Measurements from ENCODE around the gene SLC6A20. TPM values are rescaled to one million over a fixed set of nuclear protein-coding genes. Genes with fewer than 3 reads are reported as not detected.

Gene SLC6A20
- total RNA-seq, 1 donor, result not detected

DNA sequence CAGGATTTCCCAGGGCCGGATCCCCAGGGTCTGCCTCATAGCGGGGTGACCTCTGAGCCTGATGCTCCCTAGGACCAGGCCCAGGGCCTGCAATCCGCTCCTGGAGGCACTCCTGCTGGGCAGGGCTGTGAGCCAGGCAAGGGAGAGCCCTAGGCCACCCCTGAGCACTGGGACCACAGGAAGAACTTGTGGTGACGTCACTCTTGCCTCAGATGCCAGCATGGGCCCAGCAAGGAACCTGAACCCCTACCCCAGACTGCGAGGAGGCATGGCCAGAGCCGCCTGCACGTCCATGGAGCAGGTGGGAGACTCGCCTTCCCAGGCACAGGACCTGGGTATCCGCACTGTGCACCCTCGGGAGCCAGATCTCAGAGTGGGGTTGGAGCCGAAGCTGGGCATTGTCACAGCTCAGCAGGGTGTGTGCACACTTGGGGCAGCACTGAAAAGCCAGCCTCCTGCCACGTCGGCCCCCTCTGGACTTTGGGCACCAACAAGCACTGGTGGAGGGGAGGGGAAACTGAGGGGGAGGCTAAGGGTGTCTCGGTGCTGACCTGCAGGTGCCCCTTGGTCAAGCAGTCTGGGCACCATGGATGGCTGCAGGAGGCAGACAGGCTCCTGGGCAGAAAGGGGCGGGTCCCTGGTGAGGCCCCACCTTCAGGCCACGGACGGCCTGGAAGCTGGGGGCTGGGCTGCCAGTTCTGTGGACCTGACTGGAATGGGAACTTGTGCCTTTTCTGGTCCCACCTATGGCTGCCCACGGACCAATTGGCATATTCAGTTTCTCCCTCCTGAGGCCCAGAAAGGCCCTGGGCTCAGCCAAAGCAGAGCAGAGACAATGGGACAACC lies 49.3 kb downstream of the SLC6A20 start:
- H3K4me3 ChIP-seq (ENCODE audit: low read depth, low read length), result no peak overlapping the region
- no peak for DNase-seq (ENCODE audit: low read depth)
- TF ChIP-seq, protein P1, sequence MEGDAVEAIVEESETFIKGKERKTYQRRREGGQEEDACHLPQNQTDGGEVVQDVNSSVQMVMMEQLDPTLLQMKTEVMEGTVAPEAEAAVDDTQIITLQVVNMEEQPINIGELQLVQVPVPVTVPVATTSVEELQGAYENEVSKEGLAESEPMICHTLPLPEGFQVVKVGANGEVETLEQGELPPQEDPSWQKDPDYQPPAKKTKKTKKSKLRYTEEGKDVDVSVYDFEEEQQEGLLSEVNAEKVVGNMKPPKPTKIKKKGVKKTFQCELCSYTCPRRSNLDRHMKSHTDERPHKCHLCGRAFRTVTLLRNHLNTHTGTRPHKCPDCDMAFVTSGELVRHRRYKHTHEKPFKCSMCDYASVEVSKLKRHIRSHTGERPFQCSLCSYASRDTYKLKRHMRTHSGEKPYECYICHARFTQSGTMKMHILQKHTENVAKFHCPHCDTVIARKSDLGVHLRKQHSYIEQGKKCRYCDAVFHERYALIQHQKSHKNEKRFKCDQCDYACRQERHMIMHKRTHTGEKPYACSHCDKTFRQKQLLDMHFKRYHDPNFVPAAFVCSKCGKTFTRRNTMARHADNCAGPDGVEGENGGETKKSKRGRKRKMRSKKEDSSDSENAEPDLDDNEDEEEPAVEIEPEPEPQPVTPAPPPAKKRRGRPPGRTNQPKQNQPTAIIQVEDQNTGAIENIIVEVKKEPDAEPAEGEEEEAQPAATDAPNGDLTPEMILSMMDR (IDR thresholded peaks at IDR 0.05; ENCODE audit: insufficient read depth, low read depth, low read length), result no peak

DNA sequence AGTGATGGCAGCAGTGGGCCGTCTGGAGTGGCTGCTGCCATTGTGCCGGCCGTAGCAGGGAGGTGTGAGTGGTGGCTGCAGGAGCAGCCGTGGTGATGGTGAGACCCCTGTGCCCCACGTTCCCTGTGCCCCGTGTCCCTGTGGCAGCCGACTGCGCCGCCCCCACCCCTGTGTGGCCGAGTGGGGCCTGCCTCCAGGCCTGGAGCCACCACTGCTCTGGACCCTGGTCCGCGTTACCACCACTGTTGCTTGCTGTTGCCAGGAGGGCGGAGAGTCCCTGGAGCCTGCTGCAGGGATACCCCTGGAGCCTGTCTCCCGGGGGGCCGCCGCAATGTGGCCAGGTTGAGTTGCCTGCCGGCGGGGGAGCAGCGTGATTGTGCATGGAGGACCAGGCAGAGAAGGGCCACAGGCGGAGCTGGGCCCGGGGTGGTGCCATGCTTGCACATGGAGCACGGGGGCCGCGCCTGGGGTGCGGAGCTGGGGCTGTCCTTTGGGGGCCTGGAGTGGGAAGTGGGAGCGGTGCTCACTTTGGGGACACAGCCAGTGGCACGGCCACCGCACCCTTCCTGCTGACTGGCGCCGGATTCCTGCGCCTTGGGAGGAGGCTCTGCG lies 50.1 kb downstream of the SLC6A20 start:
- TF ChIP-seq, protein P1 (IDR thresholded peaks at IDR 0.05; ENCODE audit: insufficient read depth, low read depth, low read length), result no peak
- no peak overlapping the region for H3K4me3 ChIP-seq (ENCODE audit: low read depth, low read length)
- no peak for DNase-seq (ENCODE audit: low read depth)

DNA sequence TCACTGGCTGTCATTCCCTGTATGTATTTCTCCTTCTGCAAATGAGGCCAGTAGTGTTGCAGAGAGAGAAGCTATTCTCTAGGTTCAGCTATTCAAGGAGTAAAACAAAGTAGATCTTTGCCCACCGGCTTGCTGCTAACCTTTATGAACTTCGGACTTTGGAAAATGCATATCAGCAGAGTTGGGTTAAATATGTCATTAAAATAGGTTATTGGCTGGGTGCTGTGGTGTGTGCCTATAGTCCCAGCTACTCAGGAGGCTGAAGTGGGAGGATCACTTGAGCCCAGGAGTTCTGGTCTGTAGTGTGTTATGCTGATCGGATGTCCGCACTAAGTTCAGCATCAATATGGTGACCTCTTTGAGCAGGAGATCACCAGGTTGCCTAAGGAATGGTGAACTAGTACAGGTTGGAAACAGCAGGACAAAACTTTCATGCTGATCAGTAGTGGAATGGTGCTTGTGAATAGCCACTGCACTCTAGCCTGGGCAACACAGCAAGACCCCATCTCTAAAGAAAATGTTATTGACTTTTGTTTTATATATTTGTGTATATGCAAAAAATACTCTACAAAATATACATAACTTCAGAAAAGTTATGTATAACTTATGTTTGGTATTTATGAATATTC lies 53.8 kb downstream of the SLC6A20 start:
- no peak overlapping the region for H3K4me3 ChIP-seq (ENCODE audit: low read depth, low read length)
- no peak for DNase-seq (ENCODE audit: low read depth)
- TF ChIP-seq, protein P1 (IDR thresholded peaks at IDR 0.05; ENCODE audit: insufficient read depth, low read depth, low read length), result no peak

DNA sequence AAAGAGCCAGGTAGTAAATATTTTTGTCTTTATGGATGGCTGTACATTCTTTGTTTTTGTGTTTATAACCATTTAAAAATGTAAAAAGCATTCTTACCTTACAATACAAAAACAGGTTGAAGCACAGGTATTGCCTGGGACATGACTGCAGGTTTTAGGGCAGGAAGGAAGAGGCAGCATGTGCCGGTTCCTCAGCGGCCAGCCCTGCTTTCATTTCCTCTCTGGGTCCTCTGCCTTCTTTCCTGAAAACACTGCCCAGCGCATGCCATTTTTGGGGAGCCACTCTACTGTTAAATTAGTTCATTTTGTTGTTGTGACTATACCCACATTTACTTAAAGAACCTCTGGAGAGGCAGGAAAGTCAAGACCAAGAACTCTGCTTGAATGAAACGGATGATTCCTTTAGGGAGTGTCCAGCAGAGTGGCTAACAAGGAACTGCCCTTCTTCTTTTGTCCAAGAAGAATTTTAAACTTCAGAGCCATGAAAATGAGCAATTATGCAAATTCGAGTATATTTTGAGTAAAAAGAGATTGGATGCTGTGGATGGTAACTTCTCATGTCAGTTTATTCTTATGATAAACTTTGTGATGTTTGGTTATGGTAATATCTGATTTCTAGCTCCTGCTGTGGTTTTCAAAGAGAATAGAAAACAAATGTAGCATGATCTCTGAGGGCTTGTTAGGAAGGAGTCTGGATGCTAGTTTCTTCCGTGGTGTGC lies 54.4 kb downstream of the SLC6A20 start:
- TF ChIP-seq, protein P1 (IDR thresholded peaks at IDR 0.05; ENCODE audit: insufficient read depth, low read depth, low read length), result no peak

DNA sequence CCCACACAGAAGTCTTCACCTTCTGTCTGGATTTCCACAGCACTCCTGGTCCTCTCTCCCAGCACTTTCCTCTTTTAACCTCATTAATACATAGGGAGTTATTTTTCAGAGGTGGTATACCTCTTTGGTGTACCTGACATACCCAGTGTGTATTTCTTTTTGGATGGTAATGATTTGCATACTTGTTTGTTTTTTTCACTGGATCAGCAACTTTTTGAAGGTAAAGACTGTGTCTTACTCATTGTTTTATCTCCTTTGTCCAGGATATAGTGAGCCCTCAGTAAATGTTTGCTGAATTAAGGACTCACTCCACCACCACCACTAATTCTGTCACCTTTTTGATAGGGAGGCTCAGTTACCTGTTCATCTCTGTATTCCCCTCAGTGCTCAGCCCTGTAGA lies 55.1 kb downstream of the SLC6A20 start:
- TF ChIP-seq, protein P1 (IDR thresholded peaks at IDR 0.05; ENCODE audit: insufficient read depth, low read depth, low read length), result no peak
- no peak overlapping the region for H3K4me3 ChIP-seq (ENCODE audit: low read depth, low read length)
- no peak for DNase-seq (ENCODE audit: low read depth)

More for the DNA sequence above, 54.4 kb downstream of the SLC6A20 start:
- H3K4me3 ChIP-seq (ENCODE audit: low read depth, low read length), result no peak overlapping the region
- no peak for DNase-seq (ENCODE audit: low read depth)

DNA sequence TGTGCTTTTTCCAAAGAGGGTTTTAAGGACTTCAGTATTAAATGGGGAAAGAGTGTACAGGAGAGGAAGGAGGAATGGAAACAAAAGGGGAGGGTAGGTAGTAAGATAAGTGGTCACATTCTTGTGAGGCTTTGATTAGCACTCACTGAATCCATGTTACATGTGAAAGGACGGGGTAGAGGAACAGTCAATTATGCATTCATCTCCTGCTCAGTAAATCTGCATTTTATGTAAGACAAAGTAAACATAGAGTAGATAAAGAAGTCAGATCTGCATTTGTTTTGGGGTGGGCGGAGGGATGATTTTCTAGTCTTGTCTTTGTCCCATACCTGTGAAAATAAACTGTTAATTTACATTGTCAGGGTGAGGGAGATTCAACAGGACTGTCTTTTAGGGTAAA lies 56.3 kb downstream of the SLC6A20 start:
- no peak overlapping the region for H3K4me3 ChIP-seq (ENCODE audit: low read depth, low read length)
- DNase-seq (ENCODE audit: low read depth), result no peak
- TF ChIP-seq, protein P1 (IDR thresholded peaks at IDR 0.05; ENCODE audit: insufficient read depth, low read depth, low read length), result no peak

Data from fibroblast of villous mesenchyme (primary cell).